Activated CD8-positive, alpha-beta memory T cell treated with anti-CD3 and anti-CD28 coated beads, Interleukin-2, amount 50 U/mL, for 1 hour (primary cell): ENCODE measurements around the gene TAP2.
"Not testable (repeated sequence)": the region's sequence is repeated elsewhere in the genome, so short reads cannot be mapped to it uniquely, and the experiment has no call there.

Experiments
- DNase-seq: peaks from one replicate; pipeline ENCODE4 v3.0.0-alpha.2; 2020; ENCODE audit errors: extremely low read depth

Gene TAP2

DNA sequence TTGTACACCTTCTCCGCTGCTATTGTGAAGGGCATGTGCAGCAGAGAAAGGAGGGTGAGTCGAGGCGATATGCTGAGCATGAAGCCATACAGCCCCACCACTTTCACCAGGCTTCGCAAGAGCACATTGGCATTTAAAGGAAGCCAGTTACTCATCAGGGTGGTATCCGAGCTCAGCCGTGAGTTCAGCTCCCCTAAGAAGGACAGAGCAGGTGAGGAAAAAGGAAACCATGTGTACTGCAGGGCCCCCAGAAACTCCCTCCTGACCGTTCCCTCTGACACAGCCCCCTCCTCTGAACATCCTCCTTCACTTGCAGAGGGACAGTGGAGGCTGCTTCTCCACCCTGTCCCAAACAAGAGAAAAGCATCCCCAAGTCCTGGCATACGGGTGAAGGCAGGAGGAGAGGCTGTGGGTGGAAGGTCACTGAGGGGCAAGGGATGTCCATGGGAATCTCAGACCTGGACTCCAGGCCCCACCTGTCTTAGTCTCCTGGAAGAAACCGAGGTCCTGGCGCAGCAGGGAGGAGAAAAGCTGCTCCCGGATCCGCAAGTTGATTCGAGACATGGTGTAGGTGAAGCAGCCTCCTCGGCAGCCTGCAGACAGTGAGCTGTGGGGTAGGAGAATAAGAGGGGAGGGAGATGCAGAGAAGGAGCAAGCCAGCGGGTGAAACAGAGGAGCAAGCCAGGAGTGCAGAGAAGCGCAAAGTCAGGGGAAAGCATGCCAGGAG lies 3.2 kb downstream of the TAP2 start:
- DNase-seq = no peak

DNA sequence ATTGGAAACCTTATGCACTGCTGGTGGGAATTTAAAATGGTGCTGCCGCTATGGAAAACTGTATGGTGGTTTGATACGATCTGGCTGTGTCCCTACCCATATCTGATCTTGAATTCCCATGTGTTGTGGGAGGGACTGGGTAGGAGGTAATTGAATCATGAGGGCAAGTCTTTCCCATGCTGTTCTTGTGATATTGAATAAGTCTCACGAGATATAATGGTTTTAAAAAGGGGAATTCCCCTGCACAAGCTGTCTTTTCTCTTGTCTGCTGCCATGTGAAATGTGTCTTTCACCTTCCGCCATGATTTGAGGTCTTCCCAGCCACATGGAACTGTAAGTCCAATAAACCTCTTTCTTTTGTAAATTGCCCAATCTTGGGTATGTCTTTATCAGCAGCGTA lies 4.9 kb downstream of the TAP2 start:
- DNase-seq = no peak

DNA sequence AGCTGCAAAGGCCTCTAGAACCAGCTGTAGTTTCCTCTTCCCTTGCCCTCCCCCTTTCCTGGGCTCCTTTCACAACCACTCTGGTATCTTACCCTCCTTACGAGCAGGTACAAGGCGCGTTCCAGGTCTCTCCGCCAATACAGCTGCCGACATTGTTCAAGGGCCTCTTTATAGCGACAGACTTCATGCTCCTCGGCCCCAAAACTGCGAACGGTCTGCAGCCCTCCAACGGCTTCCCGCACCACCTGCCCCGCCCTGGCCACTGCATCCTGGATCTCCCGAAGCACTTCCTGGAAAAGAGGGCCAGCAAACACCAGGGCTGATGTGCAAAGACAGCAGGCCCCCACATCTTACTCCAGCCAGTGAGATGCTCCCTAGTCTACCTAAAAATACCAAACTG lies 6.0 kb downstream of the TAP2 start:
- no peak for DNase-seq

DNA sequence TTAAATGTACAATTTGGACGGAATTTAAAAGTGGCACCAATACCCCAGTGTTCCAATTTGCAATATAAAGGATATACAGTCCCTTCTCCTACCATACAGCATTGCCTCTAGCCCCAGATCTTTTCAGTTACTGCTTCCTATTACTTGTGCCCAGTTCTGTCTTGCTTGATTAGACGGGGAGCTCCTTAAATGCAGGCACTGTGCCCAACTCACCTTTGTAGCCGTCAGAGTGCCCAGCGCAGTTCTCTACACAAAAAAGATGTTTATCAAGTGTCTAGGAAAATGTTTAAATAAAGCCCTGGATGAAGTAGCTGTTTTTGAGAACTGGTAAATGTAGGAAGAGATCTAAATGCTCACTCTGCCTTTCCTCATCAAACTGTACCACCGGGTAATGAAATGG lies 7.6 kb downstream of the TAP2 start:
- DNase-seq = no peak

DNA sequence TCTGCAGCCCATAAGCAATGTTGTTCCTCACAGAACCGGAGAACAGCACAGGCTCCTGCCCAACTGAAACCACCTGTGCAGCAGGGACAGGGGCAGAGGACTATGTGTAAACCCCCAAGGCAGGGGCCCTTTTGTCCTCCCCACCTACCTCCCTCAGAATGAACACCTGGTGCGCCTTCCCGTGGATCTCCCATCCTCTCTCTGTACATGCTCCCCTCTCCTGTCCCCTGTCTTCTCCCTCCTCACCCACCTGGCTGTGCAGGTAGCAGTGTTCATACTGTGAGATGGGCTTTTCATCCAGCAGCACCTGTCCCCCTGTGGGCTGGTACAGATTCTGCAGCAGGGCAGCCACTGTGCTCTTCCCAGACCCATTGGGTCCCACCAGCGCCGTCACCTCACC lies 8.5 kb downstream of the TAP2 start:
- DNase-seq = no peak

DNA sequence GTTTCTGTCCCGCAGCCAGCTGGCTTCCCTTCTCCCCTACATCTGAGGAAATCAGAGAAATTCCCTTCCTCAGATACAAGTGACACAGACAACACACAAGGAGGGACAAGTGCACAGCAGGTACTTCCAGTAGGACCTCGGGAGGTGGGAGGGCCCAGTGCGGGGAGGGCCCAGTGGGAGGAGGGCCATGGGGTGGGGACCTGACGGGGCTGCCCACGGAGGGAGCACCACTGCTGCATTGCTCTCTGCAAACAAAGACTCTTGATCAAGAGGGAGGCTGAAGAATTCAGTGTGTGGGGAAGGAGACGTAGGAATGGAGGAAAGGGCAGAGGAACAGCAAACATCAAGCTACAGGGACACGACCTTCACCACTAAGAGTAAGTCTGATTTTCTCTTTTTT lies 9.0 kb downstream of the TAP2 start:
- DNase-seq = no peak

DNA sequence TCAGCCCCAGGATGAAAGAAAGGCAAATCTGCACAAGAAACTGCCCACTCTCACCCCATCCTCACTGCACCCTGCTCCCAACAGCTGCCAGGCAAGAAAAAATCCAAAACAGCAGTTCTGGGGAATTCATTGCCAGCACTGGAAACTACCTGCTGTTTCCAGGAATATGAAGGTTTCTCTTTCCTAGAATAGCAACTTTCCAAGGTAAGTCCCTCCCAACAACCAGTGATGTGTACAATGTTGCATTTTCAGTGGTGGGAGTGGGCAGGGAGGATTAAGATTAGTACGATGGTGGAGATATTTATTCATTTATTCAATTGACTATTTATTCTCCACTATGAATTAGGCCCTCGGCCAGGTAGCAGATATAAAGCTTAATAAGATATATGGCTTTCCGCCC lies 11.5 kb downstream of the TAP2 start:
- DNase-seq = no peak

DNA sequence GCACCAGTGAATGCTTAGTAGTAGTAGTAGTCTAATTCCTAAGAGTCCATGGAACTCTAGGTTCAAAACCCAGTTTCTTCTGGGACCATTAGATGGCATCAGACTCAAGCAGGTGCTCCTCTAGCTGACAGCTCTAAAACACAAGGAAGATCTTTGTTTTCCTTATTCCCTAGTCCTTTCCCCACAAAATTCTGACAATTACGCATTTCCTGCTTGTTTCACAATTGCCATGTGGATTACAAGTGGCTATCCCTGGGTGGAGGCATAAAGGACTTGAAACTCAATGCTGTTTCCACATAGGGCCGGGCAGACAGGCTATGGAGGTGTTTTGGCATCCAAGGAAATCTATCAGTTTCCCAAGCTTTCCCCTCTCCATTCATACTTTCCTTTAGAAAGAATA lies 12.6 kb downstream of the TAP2 start:
- no peak for DNase-seq

DNA sequence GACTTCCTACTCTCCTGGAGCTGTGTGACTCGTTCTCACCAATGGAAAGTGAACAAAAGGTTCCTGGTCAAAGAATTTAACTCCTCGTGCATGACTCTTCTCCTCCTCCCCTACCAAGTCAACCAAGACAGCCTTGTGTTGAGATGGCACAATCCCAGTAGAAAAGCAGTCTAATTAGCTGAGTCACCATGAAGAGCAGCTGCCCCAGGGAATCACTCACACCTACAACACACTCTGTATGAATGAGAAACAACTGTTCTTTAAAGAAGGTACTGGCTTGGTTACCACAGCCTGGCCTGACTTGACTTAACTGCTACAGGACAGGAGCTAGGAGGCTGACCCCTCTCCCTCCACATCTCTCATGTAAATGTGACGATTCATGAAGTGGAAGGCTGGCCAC lies 18.8 kb downstream of the TAP2 start:
- no peak for DNase-seq

DNA sequence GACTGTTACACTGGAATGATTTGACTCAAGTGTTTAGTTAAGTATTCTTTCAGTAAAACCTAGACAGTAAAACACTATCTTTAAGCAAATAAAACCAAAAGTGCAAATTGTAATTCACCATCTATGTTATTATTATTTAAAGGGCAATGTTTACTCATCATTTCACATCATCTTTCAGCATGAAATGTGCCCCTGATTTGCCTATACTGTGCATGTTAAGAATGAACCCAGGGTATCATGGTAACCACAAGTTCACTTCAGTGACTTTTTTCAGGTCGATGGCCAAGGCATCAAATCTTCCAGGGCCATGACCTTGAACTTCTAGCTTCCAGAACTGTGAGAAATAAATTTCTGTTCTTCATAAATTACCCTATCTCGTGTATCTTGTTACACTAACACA lies 19.7 kb downstream of the TAP2 start:
- no peak for DNase-seq

DNA sequence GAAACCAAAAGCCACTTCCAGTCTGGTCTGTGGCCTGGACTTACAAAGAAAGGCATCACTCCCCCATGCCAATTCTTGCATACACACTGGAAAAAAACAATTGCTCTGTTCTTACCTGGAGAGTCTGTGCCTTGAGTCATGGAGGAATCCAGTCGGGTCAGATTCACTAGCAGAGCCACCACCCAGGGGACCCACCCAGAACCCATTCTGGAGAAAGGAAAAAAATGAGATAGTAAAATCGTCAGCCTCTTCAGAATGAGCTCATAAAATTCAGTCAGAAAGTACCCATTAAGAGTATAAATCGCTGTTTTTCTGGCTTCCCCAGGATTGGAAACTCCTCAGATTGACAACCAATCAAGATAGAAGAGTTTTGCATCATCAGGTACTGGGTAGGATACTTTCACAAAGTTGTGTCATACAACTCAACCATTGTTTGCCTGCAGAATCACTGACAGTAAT lies 21.8 kb downstream of the TAP2 start, which contains the start of gene HLA-DOB:
TSS of gene HLA-DOB (minus strand) at position 257 of the 459 bp plus-strand sequence. CDS start at position 206, 51 bp downstream.
- no peak for DNase-seq

DNA sequence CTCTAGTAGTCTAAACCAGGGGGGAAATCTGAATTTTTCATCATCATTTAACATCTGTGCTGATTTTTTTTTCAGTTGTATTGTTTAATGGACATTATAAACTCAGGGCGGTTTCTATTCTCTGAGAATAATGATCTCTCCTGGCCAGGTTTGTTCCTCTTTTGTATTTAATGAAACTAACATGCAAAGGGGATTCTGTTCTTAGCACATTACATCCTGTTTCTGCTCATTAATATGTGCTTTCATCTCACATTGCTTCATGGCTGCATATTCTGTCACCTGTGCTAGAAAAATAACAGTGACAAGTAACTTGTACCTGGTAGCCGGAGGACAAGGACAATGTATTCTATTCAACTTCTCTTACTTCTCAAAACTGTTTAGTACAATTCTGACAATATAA lies 22.5 kb downstream of the TAP2 start:
- no peak for DNase-seq

DNA sequence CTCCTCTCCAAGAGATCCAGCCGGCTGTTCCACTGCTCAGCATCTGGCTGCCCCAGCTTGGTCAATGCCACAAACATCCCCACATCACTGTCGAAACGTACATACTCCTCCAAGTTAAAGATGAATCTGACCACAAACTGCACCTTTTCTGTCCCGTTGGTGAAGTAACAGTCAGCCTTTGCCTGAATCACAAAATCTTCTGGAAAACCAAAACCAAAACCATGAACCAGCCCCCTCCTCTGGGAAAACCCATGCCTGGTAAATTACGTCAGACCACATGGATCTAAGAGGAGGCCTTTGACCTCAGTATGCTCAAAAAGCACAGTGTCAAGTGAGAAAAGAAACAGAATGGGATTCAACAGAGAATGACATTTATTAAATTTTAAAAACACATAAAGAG lies 23.4 kb downstream of the TAP2 start:
- no peak for DNase-seq

DNA sequence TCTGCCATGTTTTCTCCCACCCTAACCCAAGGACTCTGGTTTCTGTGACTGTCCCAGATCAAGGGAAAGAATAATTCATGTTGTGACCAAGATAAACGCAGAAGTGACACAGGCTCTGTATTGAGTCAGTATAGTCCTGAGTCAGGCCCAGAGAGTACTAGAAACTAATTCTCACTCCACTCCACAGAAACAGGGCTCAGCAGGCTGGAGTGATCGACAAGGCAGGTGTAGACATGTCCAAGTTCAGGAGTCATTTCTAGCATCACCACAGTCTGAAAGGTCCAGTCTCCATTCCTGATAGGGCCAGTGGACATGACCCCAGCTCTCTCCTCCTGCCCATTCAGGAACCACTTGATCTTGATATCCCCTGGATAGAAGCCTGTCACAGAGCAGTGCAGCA lies 24.4 kb downstream of the TAP2 start:
- DNase-seq = no peak

DNA sequence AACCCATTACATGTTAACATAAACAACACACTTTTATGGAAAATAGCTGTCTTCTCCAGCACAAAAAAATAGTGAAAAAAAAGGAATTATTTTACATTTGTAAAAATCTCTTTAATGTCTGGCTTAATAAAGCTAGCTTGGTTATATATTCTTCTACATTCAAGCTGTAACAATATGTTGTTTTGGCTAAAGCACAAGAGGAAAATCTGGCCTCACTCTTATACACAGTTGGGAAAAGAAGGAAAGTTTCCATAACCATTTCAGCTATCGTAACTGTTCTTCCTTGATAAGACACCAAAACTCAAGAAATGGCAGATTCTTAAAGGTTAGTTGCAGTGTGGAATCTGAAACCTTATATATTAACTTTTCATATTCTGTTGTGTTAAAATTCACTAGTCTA lies 29.4 kb downstream of the TAP2 start:
- DNase-seq = no peak

DNA sequence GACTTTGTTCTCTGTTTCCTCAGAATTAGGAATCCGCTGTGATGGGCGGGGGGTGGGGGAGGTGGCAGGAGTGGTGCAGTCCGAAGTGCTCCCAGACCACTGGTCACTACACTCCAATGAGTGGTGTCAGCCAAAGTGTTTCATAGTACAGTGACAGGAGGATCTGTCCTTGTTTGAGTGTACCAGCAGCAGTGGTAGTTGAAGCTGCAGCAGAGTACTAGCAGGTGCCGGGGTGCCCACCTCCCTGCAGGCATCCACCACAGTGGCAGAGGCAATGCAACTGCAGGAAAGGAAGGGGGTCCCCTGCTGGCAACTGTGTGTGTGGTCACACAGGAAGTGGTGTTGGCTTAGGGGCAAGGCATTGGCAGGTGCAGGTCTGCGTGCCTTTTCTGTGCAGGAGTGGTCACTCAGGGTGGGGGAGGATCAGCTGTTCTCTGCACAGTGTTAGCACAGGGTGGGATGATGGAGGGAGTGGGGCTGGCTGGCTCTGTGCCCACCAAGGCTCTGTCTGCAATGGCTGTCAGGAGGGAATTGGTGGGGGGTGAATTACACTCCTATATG lies 31.4 kb downstream of the TAP2 start:
- DNase-seq = no peak

DNA sequence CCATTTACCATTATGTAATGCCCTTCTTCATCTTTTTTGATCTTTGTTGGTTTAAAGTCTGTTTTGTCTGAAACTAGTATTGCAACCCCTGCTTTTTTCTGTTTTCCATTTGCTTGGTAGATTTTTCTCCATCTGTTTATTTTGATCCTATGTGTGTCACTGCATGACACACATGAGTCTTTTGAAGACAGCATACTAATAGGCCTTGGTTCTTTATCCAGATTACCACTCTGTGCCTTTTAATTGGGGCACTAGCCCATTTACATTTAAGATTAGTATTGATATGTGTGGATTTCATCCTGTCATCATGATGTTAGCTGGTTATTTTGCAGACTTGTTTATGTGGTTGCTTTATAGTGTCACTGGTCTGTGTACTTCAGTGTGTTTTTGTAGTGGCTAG lies 33.1 kb downstream of the TAP2 start:
- DNase-seq = not testable (repeated sequence)

DNA sequence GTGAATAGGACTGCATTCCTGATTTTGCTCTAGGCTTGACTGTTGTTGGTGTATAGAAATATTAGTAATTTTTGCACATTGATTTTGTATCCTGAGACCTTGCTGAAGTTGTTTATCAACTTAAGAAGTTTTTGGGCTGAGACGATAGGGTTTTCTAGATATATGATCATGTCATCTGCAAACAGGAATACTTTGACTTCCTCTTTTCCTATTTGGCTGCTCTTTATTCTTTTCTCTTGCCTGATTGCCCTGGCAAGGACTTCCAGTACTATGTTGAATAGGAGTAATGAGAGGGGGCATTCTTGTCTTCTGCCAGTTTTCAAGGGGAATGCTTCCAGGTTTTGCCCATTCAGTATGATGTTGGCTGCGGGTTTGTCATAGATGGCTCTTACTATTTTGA lies 35.1 kb downstream of the TAP2 start:
- DNase-seq = no peak

DNA sequence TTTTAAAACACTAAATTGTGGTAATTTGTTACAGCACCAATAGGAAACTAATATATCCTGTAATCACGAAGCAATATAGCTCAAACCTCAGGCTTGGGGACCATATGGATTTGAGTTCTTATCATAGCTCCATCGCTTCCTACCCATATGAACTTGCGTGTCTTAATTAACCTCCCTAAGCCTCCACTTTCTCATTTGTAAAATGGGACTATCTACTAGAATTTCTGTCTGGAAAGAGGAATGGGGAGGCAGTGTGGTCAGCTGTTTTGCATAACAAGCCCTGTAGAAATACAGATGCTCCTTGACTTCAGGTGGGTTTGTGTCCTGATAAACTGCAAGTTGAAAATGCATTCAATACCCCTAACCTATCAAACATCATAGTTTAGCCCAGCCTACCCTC lies 38.8 kb downstream of the TAP2 start:
- DNase-seq = no peak

DNA sequence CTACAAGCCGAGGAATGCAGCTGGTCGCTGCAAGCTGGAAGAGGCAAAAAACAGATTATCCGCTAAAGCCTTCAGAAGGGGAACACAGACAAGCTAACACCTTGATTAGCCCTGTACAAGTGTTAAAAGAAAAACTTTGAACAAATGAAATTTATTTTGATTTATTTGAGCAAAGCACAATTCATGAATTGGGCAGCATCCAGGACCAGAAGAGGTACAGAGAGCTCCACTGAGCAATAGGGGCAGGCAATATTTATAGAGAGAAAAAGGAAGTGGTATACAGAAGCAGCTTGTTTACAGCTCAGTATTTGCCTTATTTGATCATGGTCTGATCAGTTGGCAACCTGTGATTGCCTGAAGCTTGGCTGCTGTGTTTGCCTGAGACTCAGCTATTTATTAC lies 39.4 kb downstream of the TAP2 start:
- no peak for DNase-seq

DNA sequence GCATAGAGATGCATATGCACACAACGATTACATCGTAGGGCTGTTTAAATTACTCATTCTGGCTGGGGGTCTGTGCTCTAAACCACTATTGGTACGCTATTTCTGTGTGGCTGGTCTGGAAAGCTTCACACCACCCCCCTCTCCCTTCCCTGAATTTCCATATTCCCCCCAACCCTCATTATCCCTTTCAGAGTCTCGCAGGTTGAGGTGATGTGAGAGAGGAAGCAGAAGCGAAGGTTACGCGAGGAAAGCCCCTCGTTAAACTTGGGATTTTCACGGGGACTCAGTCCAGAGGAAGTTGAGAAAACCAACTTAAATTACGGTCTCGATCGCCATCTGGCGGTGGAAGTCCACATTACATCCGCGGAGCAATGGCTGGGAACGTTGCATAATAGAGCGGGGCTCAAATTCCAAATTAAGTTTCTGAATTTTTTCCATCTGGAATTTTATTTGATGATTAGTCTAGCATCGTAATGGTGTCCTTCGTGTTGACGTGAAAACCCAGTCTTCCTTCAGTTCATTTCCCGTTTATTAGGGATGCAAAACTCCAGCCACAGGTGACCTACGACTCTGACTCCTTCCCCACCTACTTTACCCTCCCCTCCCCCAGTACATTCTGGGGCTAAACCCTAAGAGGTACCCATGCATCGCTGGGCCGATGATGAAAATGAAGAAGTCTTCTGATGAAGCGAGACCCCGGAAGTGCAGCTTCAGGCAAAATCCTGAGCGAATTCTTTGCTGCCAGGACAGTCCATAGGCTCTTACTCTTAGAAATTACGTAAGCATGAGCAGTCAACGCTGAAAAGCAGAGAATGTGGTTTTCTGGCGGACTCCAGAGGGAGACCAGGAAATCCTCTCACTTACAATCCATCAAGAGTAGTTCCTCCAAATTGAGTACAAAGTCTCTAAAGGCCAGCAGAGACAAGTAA lies 41.4 kb downstream of the TAP2 start:
- DNase-seq = peak; percentile 33

DNA sequence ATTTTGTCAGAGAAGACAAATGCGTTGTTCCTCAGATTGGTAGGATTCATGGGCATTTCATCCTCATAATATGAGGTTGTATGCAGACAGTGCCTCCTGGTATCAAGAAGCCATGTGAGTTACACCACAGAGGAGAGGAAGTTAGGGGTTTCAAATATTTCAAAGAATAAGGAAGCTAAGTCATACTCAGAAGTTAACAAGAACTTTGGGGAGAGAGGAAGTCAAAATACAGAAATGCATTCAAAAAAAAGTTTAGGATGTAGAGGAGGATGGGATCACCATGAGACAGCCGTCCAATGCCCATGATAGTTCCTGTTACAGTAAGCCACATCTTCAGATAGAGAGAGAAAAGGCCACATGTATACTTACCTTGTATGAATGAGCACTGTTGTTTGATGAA lies 44.0 kb downstream of the TAP2 start:
- DNase-seq = no peak
